ENCODE measurements around the gene MOSMO.

DNA sequence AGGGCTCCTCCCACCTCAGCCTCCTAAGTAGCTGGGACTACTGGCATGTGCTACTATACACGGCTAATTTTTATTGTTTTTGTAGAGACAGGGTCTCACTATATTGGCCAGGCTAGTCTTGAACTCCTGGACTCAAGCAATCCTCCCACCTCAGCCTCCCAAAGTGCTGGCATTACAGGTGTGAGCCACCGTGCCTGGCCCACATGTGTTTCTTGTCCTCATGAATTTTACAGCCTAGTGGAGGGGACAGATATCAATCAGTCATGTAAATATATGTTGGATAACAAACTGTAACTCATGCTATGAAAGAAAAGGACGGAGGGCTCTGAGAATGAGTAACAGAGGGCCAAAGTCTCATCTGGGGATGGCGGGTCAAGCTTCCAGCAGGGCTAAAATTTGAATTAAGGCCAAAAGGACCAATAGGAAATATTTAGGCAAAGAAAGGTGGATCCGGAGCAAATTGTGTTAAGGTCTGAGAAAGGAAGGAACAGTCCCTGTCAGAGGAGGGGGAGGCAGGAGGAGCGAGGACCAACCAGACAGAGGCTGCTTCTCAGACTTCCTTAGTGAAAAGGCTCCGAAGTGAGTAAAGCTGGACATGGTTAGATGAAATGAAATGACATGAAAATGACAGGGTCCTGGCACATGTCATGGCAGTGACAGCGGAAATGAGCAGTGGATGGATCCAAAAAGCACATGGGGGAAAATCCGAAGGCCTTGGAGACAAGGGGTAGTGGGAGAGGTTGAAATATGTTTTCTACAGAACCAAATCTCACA lies 10.8 kb upstream of the MOSMO start:
- TF ChIP-seq RAD21 (IDR thresholded peaks at IDR 0.05) (no peak), GABPA (IDR thresholded peaks at IDR 0.05 in 1 of 2, conservative IDR thresholded peaks at IDR 0.05 in 1 of 2) (no peak), HNF4G (IDR thresholded peaks at IDR 0.05) (no peak), CTCF (IDR thresholded peaks at IDR 0.05; ENCODE audit: low read depth, low read length, missing input control) (no peak), YY1 (IDR thresholded peaks at IDR 0.05) (no peak), JUND (IDR thresholded peaks at IDR 0.05) (no peak), EGR1 (IDR thresholded peaks at IDR 0.05; ENCODE audit: low read depth in 2 of 2) (no peak), NR2F2 (IDR thresholded peaks at IDR 0.05) (no peak), SP1 (IDR thresholded peaks at IDR 0.05) (no peak), ZBTB33 (IDR thresholded peaks at IDR 0.05) (no peak), FOXA1 (IDR thresholded peaks at IDR 0.05) (no peak)
- TF ChIP-seq, protein P1, sequence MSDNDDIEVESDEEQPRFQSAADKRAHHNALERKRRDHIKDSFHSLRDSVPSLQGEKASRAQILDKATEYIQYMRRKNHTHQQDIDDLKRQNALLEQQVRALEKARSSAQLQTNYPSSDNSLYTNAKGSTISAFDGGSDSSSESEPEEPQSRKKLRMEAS (IDR thresholded peaks at IDR 0.05) = no peak
- TF ChIP-seq, protein P2, sequence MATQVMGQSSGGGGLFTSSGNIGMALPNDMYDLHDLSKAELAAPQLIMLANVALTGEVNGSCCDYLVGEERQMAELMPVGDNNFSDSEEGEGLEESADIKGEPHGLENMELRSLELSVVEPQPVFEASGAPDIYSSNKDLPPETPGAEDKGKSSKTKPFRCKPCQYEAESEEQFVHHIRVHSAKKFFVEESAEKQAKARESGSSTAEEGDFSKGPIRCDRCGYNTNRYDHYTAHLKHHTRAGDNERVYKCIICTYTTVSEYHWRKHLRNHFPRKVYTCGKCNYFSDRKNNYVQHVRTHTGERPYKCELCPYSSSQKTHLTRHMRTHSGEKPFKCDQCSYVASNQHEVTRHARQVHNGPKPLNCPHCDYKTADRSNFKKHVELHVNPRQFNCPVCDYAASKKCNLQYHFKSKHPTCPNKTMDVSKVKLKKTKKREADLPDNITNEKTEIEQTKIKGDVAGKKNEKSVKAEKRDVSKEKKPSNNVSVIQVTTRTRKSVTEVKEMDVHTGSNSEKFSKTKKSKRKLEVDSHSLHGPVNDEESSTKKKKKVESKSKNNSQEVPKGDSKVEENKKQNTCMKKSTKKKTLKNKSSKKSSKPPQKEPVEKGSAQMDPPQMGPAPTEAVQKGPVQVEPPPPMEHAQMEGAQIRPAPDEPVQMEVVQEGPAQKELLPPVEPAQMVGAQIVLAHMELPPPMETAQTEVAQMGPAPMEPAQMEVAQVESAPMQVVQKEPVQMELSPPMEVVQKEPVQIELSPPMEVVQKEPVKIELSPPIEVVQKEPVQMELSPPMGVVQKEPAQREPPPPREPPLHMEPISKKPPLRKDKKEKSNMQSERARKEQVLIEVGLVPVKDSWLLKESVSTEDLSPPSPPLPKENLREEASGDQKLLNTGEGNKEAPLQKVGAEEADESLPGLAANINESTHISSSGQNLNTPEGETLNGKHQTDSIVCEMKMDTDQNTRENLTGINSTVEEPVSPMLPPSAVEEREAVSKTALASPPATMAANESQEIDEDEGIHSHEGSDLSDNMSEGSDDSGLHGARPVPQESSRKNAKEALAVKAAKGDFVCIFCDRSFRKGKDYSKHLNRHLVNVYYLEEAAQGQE (IDR thresholded peaks at IDR 0.05) = no peak
- TF ChIP-seq, protein P3, sequence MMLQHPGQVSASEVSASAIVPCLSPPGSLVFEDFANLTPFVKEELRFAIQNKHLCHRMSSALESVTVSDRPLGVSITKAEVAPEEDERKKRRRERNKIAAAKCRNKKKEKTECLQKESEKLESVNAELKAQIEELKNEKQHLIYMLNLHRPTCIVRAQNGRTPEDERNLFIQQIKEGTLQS (IDR thresholded peaks at IDR 0.05) = no peak

Measured in liver (tissue), 3 donors.